Left lung (tissue), 10 donors: ENCODE data around the gene TFDP2. TPM values are rescaled to one million over a fixed set of nuclear protein-coding genes. Genes with fewer than 3 reads are reported as not detected.
"Not testable (repeated sequence)": the region's sequence is repeated elsewhere in the genome, so short reads cannot be mapped to it uniquely, and the experiment has no call there.

ENCODE experiments used
- ATAC-seq: fragments of 200-7000 bp; cut with Tn5 transposase; one replicate; pipeline ENCODE4 v1.9.1; 2020; ENCODE audit warnings: moderate library complexity
- DNase-seq, 4 donors: peaks; one replicate each; pipeline ENCODE4 v3.0.0-alpha.2; 2013 to 2020
- H3K27ac ChIP-seq, 2 donors: fragments of 200-600 bp; sonication (generic) in 1 of 2; one replicate each; pipeline versions ENCODE4 v1.5.0 to v1.8.0; 2020 to 2021
- H3K27me3 ChIP-seq, 2 donors: fragments of 200-600 bp; sonication (generic) in 1 of 2; one replicate each; pipeline versions ENCODE4 v1.5.0 to v1.8.0; 2020 to 2021
- H3K36me3 ChIP-seq, 2 donors: fragments of 200-600 bp; sonication (generic) in 1 of 2; one replicate each; pipeline versions ENCODE4 v1.5.0 to v1.8.0; 2020 to 2021
- H3K4me1 ChIP-seq, 2 donors: fragments of 200-600 bp; one replicate each; pipeline ENCODE4 v1.8.0; 2021
- H3K4me3 ChIP-seq, 2 donors: fragments of 200-600 bp; sonication (generic) in 1 of 2; one replicate each; pipeline versions ENCODE4 v1.5.0 to v1.8.0; 2020 to 2021; ENCODE audit warnings: mild to moderate bottlenecking in 1 of 2
- H3K9me3 ChIP-seq, 2 donors: fragments of 200-600 bp; sonication (generic) in 1 of 2; one replicate each; pipeline versions ENCODE4 v1.5.0 to v1.8.0; 2020 to 2021
- CTCF ChIP-seq, 2 donors: fragments of 200-600 bp; sonication (generic) in 1 of 2; IDR thresholded peaks; one replicate each; pipeline versions ENCODE4 v1.5.0 to v1.8.0; 2021; ENCODE audit warnings: antibody characterized with exemption in 2 of 2
- intact Hi-C, 2 donors: fragments of 100-400 bp; cut with DNase I; formaldehyde crosslinking; loops; one replicate each; pipeline versions ENCODE4 v1.11.2 to v1.14.2; 2022
- polyA plus RNA-seq, 6 donors: library from polyadenylated mRNA; unstranded; fragments of 120-200 nt; gene quantifications; one replicate each; pipeline ENCODE4 v1.2.1, GENCODE V29; 2013; ENCODE audit not compliant: insufficient read length in 6 of 6
- total RNA-seq, 2 donors: library from RNA; stranded (reverse); fragmentation: NEBNext Ultra II Directional; extraction: Animal tissue kit (Norgen Biotek cat#: 25700); gene quantifications; one replicate each; pipeline ENCODE4 v1.2.1, GENCODE V29; 2021
- donor health status: DM: no; HTN: yes; CAD: no.
- donor health status: DM: no; HTN: no; CAD: no.

TFDP2 gene
- total and polyA plus RNA-seq, 8 donors: 21.2 to 73.0 (median 53.6) TPM

- Histone ChIP-seq H3K4me1 (peaks cover 0 to 5% of the 10 kb centered on the region in 2 donors), H3K27me3 (no peaks in the 10 kb centered on the region), H3K9me3 (no peaks in the 10 kb centered on the region), H3K36me3 (no peaks in the 10 kb centered on the region), H3K4me3 (no peak overlapping the region), H3K27ac (no peak overlapping the region)
- DNase-seq (peak in 1 of 4 donors; percentile 6), ATAC-seq (no peak)
- intact Hi-C loops: no loop called here
- no peak for TF ChIP-seq CTCF (IDR thresholded peaks at IDR 0.05)
Observed at GRCh38 chr3:142013326-142013980, 135.9 kb downstream of the TFDP2 start.

- DNase-seq (no peak), ATAC-seq (no peak)
- Histone ChIP-seq H3K4me1 (peaks cover 0 to 5% of the 10 kb centered on the region in 2 donors), H3K36me3 (no peaks in the 10 kb centered on the region), H3K27ac (no peak overlapping the region), H3K9me3 (no peaks in the 10 kb centered on the region), H3K27me3 (no peaks in the 10 kb centered on the region), H3K4me3 (no peak overlapping the region)
- intact Hi-C loops: no loop called here
- no peak for TF ChIP-seq CTCF (IDR thresholded peaks at IDR 0.05)
Observed at GRCh38 chr3:142009029-142009428, 140.3 kb downstream of the TFDP2 start.

GRCh38 chr3:142007710-142008399 is 141.5 kb downstream of the TFDP2 start:
- Histone ChIP-seq H3K4me1 (peaks cover 0 to 5% of the 10 kb centered on the region in 2 donors), H3K4me3 (no peak overlapping the region), H3K27me3 (no peaks in the 10 kb centered on the region), H3K36me3 (no peaks in the 10 kb centered on the region), H3K9me3 (no peaks in the 10 kb centered on the region), H3K27ac (no peak overlapping the region)
- intact Hi-C loops: no loop called here
- no peak for DNase-seq
- ATAC-seq: no peak
- no peak for TF ChIP-seq CTCF (IDR thresholded peaks at IDR 0.05)

GRCh38 chr3:142004957-142005356 is 144.4 kb downstream of the TFDP2 start:
- H3K27me3 ChIP-seq, H3K4me1 ChIP-seq, H3K4me3 ChIP-seq, H3K27ac ChIP-seq, H3K36me3 ChIP-seq, ATAC-seq, intact Hi-C loops, H3K9me3 ChIP-seq, DNase-seq: not testable (repeated sequence)

GRCh38 chr3:142004025-142004424 is 145.3 kb downstream of the TFDP2 start:
- DNase-seq (no peak), ATAC-seq (no peak)
- no peak for TF ChIP-seq CTCF (IDR thresholded peaks at IDR 0.05)
- Histone ChIP-seq H3K27ac (no peak overlapping the region), H3K4me3 (no peak overlapping the region), H3K9me3 (no peaks in the 10 kb centered on the region), H3K36me3 (no peaks in the 10 kb centered on the region), H3K27me3 (no peaks in the 10 kb centered on the region), H3K4me1 (peaks cover 0 to under 1% of the 10 kb centered on the region in 2 donors)
- intact Hi-C loops: no loop called here
